Activated naive CD8-positive, alpha-beta T cell (primary cell): Measurements from ENCODE around the gene ZNF574.

Source experiments
- H3K27ac Mint-ChIP-seq: one replicate; pipeline ENCODE4 v1.8.0; 2021; ENCODE audit warnings: mixed read lengths
- H3K27me3 Mint-ChIP-seq: one replicate; pipeline ENCODE4 v1.8.0; 2021; ENCODE audit warnings: mixed read lengths
- H3K36me3 Mint-ChIP-seq: one replicate; pipeline ENCODE4 v1.8.0; 2021; ENCODE audit warnings: mixed read lengths
- H3K4me1 Mint-ChIP-seq: one replicate; pipeline ENCODE4 v1.8.0; 2021; ENCODE audit warnings: low read depth, mixed read lengths
- H3K4me3 Mint-ChIP-seq: one replicate; pipeline ENCODE4 v1.8.0; 2021; ENCODE audit warnings: mild to moderate bottlenecking, mixed read lengths
- H3K9me3 Mint-ChIP-seq: one replicate; pipeline ENCODE4 v1.8.0; 2021; ENCODE audit warnings: low read depth, mixed read lengths

ZNF574 gene

DNA sequence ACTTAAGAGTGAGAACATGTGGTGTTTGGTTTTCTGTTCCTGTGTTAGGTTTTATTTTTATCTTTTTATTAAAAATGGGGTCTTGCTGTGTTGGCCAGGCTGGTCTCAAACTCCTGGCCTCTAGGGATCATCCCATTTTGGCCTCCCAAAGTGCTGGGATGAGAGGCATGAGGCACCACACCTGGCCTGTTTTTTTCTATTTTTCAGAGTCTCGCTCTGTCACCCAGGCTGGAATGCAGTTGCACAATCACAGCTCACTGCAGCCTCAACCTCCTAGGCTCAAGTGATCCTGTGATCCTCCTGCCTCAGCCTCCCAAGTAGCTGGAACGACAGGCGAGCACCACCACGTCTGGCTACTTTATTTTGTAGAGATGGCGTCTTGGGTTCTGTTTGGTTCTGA, 7.6 kb downstream of the ZNF574 start:
- H3K36me3 Mint-ChIP-seq: no peaks in the 10 kb centered on the region
- no peak overlapping the region for H3K4me3 Mint-ChIP-seq
- no peak overlapping the region for H3K27ac Mint-ChIP-seq
- H3K4me1 Mint-ChIP-seq: peaks cover 18% of the 10 kb centered on the region
- H3K9me3 Mint-ChIP-seq: no peaks in the 10 kb centered on the region
- no peaks in the 10 kb centered on the region for H3K27me3 Mint-ChIP-seq

DNA sequence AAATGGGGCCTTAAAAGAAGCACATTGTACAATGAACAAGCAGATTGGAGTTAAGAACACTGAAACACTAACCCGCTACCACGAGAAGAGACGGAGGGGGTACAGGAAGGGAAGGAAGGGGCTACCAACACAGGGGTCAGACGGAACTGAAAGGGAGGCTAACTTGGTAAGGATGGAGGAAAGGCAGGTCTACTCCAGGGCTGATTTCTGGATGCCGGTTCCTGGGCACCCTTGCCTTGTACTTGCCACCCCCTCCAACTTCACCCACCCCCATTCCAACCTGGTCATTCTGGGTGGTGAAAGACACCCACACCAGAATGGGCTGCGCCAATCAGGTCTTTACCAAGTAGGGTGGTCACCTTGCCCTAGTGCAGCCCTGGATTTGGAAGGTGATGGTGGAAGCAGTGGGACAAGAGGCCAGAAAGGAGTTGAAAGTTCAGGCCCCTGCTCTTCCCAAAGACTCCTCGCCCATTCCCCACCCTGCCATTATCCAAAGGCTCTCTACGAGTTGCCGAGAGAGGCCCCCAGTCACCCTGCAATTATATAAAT, 10.3 kb downstream of the ZNF574 start:
- Mint-ChIP-seq H3K9me3 (no peaks in the 10 kb centered on the region), H3K4me3 (no peak overlapping the region), H3K36me3 (peaks cover 3% of the 10 kb centered on the region), H3K27me3 (no peaks in the 10 kb centered on the region), H3K4me1 (peaks cover 31% of the 10 kb centered on the region), H3K27ac (no peak overlapping the region)

DNA sequence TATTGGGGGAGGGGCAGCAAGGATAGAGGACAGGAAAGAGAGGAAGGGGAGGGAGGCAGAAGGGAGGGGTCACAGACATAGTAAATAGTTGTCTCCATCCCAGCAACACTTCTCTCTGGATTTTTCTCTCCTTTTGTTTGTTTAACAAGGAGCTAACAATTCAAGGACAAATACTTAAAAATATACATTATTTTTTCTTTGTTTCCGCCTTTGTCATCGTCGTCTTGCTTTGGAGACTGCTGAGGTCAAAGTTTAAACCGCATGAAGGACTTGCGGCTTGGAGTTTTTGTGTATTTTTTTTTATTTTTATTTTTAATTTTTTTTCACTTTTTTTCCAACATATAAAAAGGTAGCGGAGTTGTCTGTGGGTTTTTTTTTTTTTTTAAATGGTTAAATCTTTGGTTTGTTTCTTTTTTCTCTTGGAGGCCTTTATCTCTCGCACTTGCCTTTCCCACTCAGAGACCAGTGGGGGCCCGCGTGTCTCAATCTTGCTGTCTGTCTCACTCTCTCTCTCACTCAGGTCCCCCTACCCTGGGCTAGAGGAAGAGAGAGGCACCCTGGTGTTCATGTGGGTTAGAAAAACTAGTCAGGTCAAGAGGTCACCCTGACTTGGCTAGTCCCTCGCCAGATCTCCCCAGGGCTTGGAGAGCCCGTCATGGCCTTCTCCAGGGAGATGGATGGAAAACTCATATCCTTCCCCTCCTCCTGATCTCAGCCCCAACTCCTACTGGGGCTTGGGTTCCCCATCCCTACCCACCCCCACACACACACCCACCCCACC, 11.0 kb downstream of the ZNF574 start:
- Mint-ChIP-seq H3K4me1 (peaks cover 25% of the 10 kb centered on the region), H3K9me3 (no peaks in the 10 kb centered on the region), H3K36me3 (peaks cover 3% of the 10 kb centered on the region), H3K27me3 (no peaks in the 10 kb centered on the region), H3K27ac (no peak overlapping the region), H3K4me3 (no peak overlapping the region)

DNA sequence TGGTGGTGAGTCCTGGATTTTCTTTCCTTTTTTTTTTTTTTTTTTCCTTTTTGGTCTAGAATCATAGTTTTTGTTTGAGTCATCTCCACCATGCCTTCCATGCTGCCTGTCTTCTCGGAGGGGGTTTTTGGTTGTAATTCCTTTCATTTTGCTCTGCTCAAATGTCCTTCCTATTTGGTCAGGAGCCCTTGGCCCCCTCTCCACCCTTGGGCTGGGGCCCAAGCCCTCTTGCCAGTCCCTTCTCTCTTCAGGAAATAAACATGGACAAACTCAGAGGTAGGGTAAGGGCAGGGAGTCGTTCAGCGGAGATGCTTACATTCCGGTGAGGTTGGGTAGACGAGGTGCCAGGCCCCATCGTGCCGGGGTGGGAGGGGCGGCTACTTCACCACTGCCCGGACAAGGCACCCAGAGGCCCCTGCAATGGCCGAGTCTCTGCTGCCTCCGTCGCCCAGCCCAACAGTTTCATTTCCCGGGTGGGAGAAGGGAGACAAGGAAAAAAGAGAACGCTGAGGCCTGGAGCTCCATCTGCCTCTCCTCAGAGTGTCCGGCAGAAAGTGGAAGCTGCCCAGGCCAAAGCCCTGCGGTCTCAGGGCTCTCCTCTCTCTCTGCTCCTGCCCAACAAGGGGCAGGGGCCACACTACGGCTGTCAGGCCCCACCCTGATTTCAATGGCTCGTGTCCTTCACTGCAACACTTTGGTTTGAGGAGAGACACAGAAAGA, 12.7 kb downstream of the ZNF574 start:
- H3K4me1 Mint-ChIP-seq: peaks cover 24% of the 10 kb centered on the region
- no peak overlapping the region for H3K4me3 Mint-ChIP-seq
- H3K9me3 Mint-ChIP-seq: no peaks in the 10 kb centered on the region
- peaks cover 5% of the 10 kb centered on the region for H3K36me3 Mint-ChIP-seq
- no peak overlapping the region for H3K27ac Mint-ChIP-seq
- no peaks in the 10 kb centered on the region for H3K27me3 Mint-ChIP-seq

DNA sequence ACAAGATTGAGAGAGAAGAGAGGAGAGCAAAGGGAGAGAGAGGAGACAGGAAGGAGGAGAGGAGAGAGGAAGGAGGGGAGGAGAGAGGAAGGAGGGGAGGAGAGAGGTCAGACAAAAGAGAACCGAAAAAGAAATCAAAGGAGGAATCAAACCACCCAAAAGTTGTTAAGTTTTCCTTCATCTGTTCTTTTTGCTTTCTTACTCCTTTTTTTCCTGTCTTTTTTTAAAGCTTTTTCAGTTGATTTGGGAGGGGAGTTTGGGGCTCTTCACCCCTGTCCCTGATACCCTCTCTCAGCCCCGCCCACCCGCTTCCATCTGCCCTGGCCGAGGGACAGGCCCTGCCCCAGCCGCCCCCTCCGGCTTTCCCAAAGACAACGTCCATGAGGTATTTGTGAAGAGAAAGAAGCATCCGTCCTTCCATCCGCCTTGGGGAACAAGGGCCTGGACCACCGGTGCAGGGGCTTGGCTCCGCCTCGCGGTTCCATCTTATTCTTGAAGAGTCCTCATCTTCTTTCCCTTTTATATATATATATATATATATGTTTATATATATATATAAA, 13.3 kb downstream of the ZNF574 start:
- no peaks in the 10 kb centered on the region for H3K9me3 Mint-ChIP-seq
- H3K27me3 Mint-ChIP-seq: no peaks in the 10 kb centered on the region
- peaks cover 5% of the 10 kb centered on the region for H3K36me3 Mint-ChIP-seq
- no peak overlapping the region for H3K27ac Mint-ChIP-seq
- H3K4me3 Mint-ChIP-seq: no peak overlapping the region
- H3K4me1 Mint-ChIP-seq: peaks cover 24% of the 10 kb centered on the region

DNA sequence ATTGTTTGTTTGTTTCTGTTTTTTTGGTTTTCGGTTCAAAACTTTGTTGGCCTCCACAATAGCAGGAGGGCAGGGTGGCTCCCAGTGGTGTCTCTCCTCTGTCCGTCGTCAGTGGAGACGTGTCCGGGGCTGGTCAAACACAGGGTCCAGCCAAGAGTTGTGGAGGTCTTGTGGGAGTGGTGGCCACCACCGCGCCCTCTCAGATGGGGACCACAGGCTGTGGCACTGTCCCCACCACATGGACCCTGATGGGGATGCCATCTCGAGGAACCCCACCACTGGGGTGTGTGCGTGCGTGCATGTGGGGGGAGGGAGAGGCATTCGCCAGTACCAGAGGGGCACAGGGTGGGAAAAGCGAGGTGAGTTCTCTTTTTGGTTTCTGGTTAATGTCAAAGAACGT, 13.8 kb downstream of the ZNF574 start:
- H3K4me3 Mint-ChIP-seq: no peak overlapping the region

DNA sequence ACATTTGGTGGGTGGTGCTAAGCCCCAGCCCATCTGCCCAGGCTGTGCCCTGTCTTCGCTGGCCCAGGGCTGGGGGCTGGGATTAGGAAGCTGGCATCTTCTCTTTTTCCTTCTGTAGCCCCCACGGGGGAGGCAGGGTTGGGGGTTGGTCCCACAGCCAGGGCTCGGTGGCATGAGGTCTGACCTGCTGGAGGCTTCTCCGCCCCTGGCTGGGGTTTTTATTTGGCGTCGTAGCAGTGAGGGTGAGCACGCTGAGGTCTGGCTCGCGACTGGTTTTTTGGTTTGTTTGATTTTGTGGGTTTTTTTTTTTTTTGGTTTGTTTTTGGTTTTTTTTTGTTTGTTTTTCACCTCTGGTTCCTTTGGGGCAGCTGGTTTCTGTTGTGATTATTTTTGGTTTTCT, 14.7 kb downstream of the ZNF574 start:
- Mint-ChIP-seq H3K27me3 (no peaks in the 10 kb centered on the region), H3K9me3 (no peaks in the 10 kb centered on the region), H3K36me3 (peaks cover 7% of the 10 kb centered on the region), H3K27ac (peak overlapping the region; percentile 61), H3K4me3 (no peak overlapping the region), H3K4me1 (peaks cover 24% of the 10 kb centered on the region)

More for the DNA sequence above, 13.8 kb downstream of the ZNF574 start:
- no peaks in the 10 kb centered on the region for H3K9me3 Mint-ChIP-seq
- no peak overlapping the region for H3K27ac Mint-ChIP-seq
- no peaks in the 10 kb centered on the region for H3K27me3 Mint-ChIP-seq
- H3K4me1 Mint-ChIP-seq: peaks cover 24% of the 10 kb centered on the region
- peaks cover 7% of the 10 kb centered on the region for H3K36me3 Mint-ChIP-seq

DNA sequence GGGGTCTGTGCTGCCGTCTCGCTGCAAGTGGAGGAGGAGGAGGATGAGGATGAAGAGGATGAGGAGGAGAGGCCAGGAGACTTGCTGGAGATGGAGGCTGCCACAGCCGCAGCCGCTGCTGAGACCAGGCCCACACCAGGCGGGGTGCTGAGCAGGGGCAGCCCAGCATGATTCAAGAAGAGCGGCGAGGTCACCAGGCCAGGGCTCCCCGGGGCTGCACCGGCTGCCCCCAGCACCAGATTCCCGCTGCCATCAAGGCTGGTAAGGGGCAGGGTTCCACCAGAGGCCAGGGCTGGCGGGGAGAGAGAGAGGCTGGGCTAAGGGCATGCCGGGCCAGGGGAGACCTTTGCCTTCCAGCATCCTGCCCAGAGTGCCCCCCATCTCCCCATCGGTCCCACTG, 15.3 kb downstream of the ZNF574 start:
- H3K4me3 Mint-ChIP-seq: no peak overlapping the region
- H3K27ac Mint-ChIP-seq: no peak overlapping the region
- peaks cover 7% of the 10 kb centered on the region for H3K36me3 Mint-ChIP-seq

DNA sequence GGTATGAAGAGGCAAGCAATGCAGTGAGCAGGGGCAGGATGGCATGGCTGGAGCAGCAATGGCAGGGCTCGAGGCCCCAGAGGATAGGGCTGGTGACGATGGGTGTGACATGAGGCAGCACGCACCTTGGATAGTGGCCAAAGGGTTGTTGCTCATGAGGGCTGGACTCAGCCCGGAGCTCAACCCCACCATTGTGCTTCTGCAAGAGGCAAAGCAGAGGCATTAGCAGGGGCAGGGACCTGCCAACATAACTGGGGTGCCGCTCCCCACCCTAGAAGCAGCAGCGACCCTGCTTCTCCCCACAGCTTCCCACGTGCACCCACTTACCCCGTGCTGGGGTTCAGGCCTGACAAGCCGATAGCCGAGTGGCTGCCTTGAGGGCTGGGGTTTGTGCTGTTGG, 15.8 kb downstream of the ZNF574 start:
- peaks cover 8% of the 10 kb centered on the region for H3K36me3 Mint-ChIP-seq
- H3K4me3 Mint-ChIP-seq: no peak overlapping the region
- peaks cover 22% of the 10 kb centered on the region for H3K4me1 Mint-ChIP-seq
- H3K27ac Mint-ChIP-seq: no peak overlapping the region
- H3K9me3 Mint-ChIP-seq: no peaks in the 10 kb centered on the region
- no peaks in the 10 kb centered on the region for H3K27me3 Mint-ChIP-seq

More for the DNA sequence above, 15.3 kb downstream of the ZNF574 start:
- H3K4me1 Mint-ChIP-seq: peaks cover 22% of the 10 kb centered on the region
- no peaks in the 10 kb centered on the region for H3K9me3 Mint-ChIP-seq
- no peaks in the 10 kb centered on the region for H3K27me3 Mint-ChIP-seq

DNA sequence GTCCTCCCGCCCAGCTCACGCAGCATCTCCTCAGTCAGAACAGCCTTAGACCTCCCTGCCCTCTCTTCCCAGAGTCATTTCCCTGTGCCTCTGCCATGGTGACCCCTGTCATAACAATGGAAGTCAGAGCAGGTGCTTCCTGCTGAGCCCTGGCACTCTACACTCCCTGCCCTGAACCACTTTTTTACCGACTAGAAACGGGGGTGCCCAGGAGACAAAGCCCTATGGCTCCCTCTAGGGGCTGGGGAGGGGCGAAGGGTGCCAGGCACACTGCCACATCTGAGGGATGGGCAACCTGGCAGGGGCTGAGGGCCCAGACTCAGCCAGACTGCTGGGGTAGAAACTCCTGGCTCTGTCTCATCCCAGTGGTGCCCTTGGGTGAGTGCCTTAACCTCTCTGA, 16.4 kb downstream of the ZNF574 start:
- H3K4me3 Mint-ChIP-seq: no peak overlapping the region
- no peaks in the 10 kb centered on the region for H3K9me3 Mint-ChIP-seq
- H3K27ac Mint-ChIP-seq: no peak overlapping the region
- H3K4me1 Mint-ChIP-seq: peaks cover 22% of the 10 kb centered on the region
- no peaks in the 10 kb centered on the region for H3K27me3 Mint-ChIP-seq
- H3K36me3 Mint-ChIP-seq: peaks cover 9% of the 10 kb centered on the region

DNA sequence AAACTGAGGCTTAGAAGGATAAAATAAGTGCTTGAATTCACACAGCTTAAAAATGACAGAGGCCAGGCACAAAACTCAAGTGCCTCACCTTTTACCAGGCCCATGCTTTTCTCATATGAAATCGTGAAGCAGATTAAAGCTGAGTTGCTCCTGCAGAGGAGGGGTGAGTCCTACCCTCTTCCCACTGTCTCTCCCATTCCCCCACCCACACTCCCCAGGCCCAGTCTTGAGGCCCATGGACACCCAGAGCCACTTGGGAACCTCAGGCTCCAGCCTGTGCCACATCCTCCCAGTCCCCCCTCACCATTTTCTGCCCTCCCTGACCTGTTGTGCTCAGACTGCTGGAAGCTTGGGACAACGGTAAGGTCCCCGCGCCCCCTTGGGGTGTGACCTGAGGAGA, 17.5 kb downstream of the ZNF574 start:
- no peak overlapping the region for H3K4me3 Mint-ChIP-seq
- peaks cover 11% of the 10 kb centered on the region for H3K36me3 Mint-ChIP-seq
- peaks cover 20% of the 10 kb centered on the region for H3K4me1 Mint-ChIP-seq
- no peaks in the 10 kb centered on the region for H3K27me3 Mint-ChIP-seq
- H3K9me3 Mint-ChIP-seq: no peaks in the 10 kb centered on the region
- no peak overlapping the region for H3K27ac Mint-ChIP-seq

DNA sequence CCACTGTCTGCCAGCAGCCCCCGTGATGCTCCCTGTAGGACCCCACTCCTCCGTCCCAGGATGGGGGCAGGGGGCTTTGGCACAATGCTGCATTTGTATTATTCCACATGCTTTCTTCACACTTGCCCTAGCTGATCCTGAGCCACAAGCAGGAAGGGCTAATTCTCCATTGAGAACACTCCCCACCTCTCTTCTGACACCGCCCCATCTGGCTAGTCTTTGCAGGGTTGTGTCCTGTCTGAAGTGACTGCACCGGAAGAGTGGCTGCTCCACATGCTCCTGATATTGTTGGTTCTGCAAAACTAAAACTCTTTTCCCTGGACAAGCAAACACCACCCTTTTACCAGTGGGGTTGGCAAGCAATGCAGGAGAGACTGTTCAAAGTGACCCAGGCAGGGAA, 18.0 kb downstream of the ZNF574 start:
- no peak overlapping the region for H3K4me3 Mint-ChIP-seq
- H3K27me3 Mint-ChIP-seq: no peaks in the 10 kb centered on the region
- no peak overlapping the region for H3K27ac Mint-ChIP-seq
- H3K9me3 Mint-ChIP-seq: no peaks in the 10 kb centered on the region
- H3K4me1 Mint-ChIP-seq: peaks cover 19% of the 10 kb centered on the region
- peaks cover 11% of the 10 kb centered on the region for H3K36me3 Mint-ChIP-seq

DNA sequence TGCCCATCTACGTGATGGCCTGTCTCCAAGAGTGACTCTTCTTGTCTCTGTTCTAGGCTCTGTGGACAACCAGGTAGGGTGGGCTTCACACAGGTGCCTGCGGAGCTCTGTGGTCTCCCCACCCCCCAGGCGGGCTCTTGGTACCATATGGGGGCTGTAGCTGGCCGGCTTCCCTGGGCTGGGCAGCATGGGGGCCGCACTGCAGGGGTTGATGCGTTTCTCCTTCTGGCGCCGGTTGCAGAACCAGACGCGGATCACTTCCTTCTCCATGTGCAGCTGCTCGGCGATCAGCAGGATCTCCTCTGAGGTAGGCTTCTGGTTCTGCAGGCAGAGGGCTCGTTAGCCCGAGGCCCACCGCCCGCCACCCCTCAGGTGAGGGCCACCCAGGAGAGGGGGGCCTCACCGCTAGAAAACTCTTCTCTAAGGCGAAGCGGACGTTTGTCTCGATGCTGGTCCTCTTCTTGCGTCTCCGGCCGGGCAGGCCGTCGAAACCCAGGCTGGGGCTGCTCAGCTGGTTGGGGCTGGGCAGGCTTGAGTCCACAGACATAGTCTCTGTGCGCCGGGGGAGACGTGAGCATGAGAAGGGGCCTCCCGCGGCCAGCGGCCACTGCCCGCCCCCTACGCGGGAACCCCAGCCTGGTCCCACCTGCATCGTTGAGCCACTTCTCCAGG, 19.3 kb downstream of the ZNF574 start:
- H3K4me3 Mint-ChIP-seq: no peak overlapping the region
- no peak overlapping the region for H3K27ac Mint-ChIP-seq
- peaks cover 11% of the 10 kb centered on the region for H3K36me3 Mint-ChIP-seq
- peaks cover 9% of the 10 kb centered on the region for H3K4me1 Mint-ChIP-seq
- no peaks in the 10 kb centered on the region for H3K27me3 Mint-ChIP-seq
- no peaks in the 10 kb centered on the region for H3K9me3 Mint-ChIP-seq

DNA sequence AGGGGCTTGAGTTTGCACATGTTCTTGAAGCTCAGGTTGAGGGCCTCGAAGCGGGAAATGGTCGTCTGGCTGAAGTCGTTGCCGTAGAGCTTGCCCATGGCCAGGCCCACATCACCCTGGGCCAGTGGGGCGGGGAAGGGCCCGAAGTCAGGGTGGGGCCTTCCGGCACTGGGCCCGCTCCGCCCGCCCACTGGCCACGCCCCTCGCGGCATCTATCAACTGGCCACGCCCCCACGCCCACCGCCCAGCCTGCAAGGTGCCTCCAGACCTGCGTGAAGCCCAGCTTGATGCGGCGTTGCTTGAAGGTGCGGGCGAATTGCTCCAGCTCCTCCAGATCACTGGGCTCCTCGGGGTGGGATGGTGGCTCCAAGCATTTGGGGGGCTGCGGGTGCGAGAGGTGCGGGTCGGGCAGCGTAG, 19.9 kb downstream of the ZNF574 start:
- H3K27ac Mint-ChIP-seq: no peak overlapping the region

More for the DNA sequence above, 19.9 kb downstream of the ZNF574 start:
- no peaks in the 10 kb centered on the region for H3K9me3 Mint-ChIP-seq
- peaks cover 6% of the 10 kb centered on the region for H3K4me1 Mint-ChIP-seq
- H3K27me3 Mint-ChIP-seq: no peaks in the 10 kb centered on the region
- H3K36me3 Mint-ChIP-seq: peaks cover 8% of the 10 kb centered on the region
- no peak overlapping the region for H3K4me3 Mint-ChIP-seq
